ENCODE measurements around the gene NR5A1.

NR5A1 gene

DNA sequence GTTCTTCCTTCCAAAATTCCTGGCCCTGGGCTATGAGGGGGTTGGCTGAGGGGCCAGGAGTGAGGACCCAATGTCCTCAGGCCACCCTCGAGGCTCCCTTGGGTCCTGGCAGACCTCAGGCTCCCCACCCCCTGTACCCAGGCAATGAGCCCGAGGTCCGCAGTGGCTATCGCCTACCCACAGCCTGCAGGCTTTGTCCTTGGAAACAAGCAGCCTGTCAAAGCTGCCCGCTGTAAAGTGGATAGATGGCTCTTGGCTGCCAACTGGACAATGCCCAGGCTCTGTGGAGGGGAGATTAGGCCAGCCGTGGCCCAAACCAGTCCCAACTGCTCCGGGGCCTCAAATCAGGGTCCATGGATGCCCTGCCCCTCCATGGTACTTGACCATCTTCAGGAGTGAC, 59.2 kb downstream of the NR5A1 start:
- no peaks in the 10 kb centered on the region for H3F3A ChIP-seq (ENCODE audit: control insufficient read depth, insufficient read depth)
- no peaks in the 10 kb centered on the region for H3K79me2 ChIP-seq (ENCODE audit: control insufficient read depth, low read length)
- no peak for TF ChIP-seq EZH2phosphoT487 (IDR thresholded peaks at IDR 0.05; ENCODE audit: borderline replicate concordance, low read length)
- TF ChIP-seq, protein P1, sequence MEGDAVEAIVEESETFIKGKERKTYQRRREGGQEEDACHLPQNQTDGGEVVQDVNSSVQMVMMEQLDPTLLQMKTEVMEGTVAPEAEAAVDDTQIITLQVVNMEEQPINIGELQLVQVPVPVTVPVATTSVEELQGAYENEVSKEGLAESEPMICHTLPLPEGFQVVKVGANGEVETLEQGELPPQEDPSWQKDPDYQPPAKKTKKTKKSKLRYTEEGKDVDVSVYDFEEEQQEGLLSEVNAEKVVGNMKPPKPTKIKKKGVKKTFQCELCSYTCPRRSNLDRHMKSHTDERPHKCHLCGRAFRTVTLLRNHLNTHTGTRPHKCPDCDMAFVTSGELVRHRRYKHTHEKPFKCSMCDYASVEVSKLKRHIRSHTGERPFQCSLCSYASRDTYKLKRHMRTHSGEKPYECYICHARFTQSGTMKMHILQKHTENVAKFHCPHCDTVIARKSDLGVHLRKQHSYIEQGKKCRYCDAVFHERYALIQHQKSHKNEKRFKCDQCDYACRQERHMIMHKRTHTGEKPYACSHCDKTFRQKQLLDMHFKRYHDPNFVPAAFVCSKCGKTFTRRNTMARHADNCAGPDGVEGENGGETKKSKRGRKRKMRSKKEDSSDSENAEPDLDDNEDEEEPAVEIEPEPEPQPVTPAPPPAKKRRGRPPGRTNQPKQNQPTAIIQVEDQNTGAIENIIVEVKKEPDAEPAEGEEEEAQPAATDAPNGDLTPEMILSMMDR (IDR thresholded peaks at IDR 0.05; ENCODE audit: low read depth, low read length, poor library complexity, severe bottlenecking): no peak
- H3K4me1 ChIP-seq (ENCODE audit: control insufficient read depth, low read length): no peaks in the 10 kb centered on the region
- no peak overlapping the region for H3K4me3 ChIP-seq (ENCODE audit: low read length)
- H3K4me2 ChIP-seq (ENCODE audit: low read length): no peak overlapping the region
- no peaks in the 10 kb centered on the region for H4K20me1 ChIP-seq (ENCODE audit: control insufficient read depth, insufficient read depth, low read depth, low read length)
- H3K36me3 ChIP-seq (ENCODE audit: control insufficient read depth, low read length): no peaks in the 10 kb centered on the region
- no peaks in the 10 kb centered on the region for H3K9me2 ChIP-seq (replicated peaks; ENCODE audit: control insufficient read depth, low read length)
- H3K9me3 ChIP-seq (ENCODE audit: control insufficient read depth, insufficient read depth, low read length): no peaks in the 10 kb centered on the region
- H3K27ac ChIP-seq (ENCODE audit: low read depth, low read length): no peak overlapping the region
- H3K27me3 ChIP-seq (ENCODE audit: control insufficient read depth, low read length): no peaks in the 10 kb centered on the region

GRCh38 chr9:124447297-124447661, 59.9 kb downstream of the NR5A1 start:
- no peaks in the 10 kb centered on the region for H3F3A ChIP-seq (ENCODE audit: control insufficient read depth, insufficient read depth)
- H3K9me3 ChIP-seq (ENCODE audit: control insufficient read depth, insufficient read depth, low read length): no peaks in the 10 kb centered on the region
- no peaks in the 10 kb centered on the region for H3K27me3 ChIP-seq (ENCODE audit: control insufficient read depth, low read length)
- no peaks in the 10 kb centered on the region for H3K4me1 ChIP-seq (ENCODE audit: control insufficient read depth, low read length)
- H3K4me3 ChIP-seq (ENCODE audit: low read length): no peak overlapping the region
- no peaks in the 10 kb centered on the region for H3K79me2 ChIP-seq (ENCODE audit: control insufficient read depth, low read length)
- TF ChIP-seq EZH2phosphoT487 (IDR thresholded peaks at IDR 0.05; ENCODE audit: borderline replicate concordance, low read length): no peak
- TF ChIP-seq, protein P1 (IDR thresholded peaks at IDR 0.05; ENCODE audit: low read depth, low read length, poor library complexity, severe bottlenecking): peak; percentile 33
- H3K4me2 ChIP-seq (ENCODE audit: low read length): no peak overlapping the region
- no peaks in the 10 kb centered on the region for H3K9me2 ChIP-seq (replicated peaks; ENCODE audit: control insufficient read depth, low read length)
- H3K36me3 ChIP-seq (ENCODE audit: control insufficient read depth, low read length): no peaks in the 10 kb centered on the region
- no peaks in the 10 kb centered on the region for H4K20me1 ChIP-seq (ENCODE audit: control insufficient read depth, insufficient read depth, low read depth, low read length)
- H3K27ac ChIP-seq (ENCODE audit: low read depth, low read length): no peak overlapping the region

DNA sequence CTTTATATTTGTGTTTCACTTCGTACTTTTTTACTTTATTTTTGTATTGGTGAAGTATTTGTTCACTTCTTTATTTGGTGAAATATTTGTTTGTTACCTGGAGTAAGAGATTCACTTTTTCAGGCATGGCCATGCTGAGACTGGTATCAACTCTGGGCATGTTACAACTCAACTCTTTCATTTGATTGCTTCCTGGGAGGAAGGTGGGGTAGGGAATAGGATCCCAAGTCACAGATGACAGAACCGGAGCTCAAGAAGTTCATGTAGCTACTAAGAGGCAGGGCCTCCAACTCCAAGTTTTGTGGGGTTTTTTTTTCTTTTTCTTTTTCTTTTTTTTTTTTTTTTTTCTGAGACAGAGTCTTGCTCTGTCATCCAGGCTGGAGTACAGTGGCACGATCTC, 63.0 kb downstream of the NR5A1 start:
- no peaks in the 10 kb centered on the region for H4K20me1 ChIP-seq (ENCODE audit: control insufficient read depth, insufficient read depth, low read depth, low read length)
- TF ChIP-seq, protein P1 (IDR thresholded peaks at IDR 0.05; ENCODE audit: low read depth, low read length, poor library complexity, severe bottlenecking): no peak
- H3K4me3 ChIP-seq (ENCODE audit: low read length): no peak overlapping the region
- H3K36me3 ChIP-seq (ENCODE audit: control insufficient read depth, low read length): no peaks in the 10 kb centered on the region
- H3K79me2 ChIP-seq (ENCODE audit: control insufficient read depth, low read length): no peaks in the 10 kb centered on the region
- no peaks in the 10 kb centered on the region for H3K27me3 ChIP-seq (ENCODE audit: control insufficient read depth, low read length)
- no peaks in the 10 kb centered on the region for H3K9me3 ChIP-seq (ENCODE audit: control insufficient read depth, insufficient read depth, low read length)
- H3K4me1 ChIP-seq (ENCODE audit: control insufficient read depth, low read length): no peaks in the 10 kb centered on the region
- H3K9me2 ChIP-seq (replicated peaks; ENCODE audit: control insufficient read depth, low read length): no peaks in the 10 kb centered on the region
- no peaks in the 10 kb centered on the region for H3F3A ChIP-seq (ENCODE audit: control insufficient read depth, insufficient read depth)
- no peak overlapping the region for H3K27ac ChIP-seq (ENCODE audit: low read depth, low read length)
- no peak overlapping the region for H3K4me2 ChIP-seq (ENCODE audit: low read length)

DNA sequence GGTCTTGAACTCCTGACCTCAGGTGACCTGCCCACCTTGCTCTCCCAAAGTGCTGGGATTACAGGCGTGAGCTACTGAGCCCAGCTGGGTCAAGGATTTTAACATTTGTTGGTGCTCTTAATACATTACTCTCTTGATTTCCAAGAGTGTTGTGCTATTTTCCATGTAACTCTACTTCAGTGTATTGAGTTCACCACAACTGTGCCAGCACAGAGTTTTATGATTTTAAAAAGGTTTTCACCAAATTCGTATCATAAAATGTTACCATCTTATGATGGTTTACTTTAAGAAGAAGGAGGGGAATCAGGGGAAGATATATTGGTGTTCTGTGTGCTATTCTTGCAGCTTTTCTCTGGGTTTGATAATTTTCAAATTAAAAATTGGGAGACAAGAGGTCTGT, 63.6 kb downstream of the NR5A1 start:
- no peak overlapping the region for H3K4me2 ChIP-seq (ENCODE audit: low read length)
- H3K4me3 ChIP-seq (ENCODE audit: low read length): no peak overlapping the region
- H3K27ac ChIP-seq (ENCODE audit: low read depth, low read length): no peak overlapping the region
- H3K4me1 ChIP-seq (ENCODE audit: control insufficient read depth, low read length): no peaks in the 10 kb centered on the region
- H3F3A ChIP-seq (ENCODE audit: control insufficient read depth, insufficient read depth): no peaks in the 10 kb centered on the region
- no peaks in the 10 kb centered on the region for H3K9me2 ChIP-seq (replicated peaks; ENCODE audit: control insufficient read depth, low read length)
- no peaks in the 10 kb centered on the region for H3K27me3 ChIP-seq (ENCODE audit: control insufficient read depth, low read length)
- no peaks in the 10 kb centered on the region for H3K9me3 ChIP-seq (ENCODE audit: control insufficient read depth, insufficient read depth, low read length)
- no peaks in the 10 kb centered on the region for H4K20me1 ChIP-seq (ENCODE audit: control insufficient read depth, insufficient read depth, low read depth, low read length)
- no peaks in the 10 kb centered on the region for H3K79me2 ChIP-seq (ENCODE audit: control insufficient read depth, low read length)
- H3K36me3 ChIP-seq (ENCODE audit: control insufficient read depth, low read length): no peaks in the 10 kb centered on the region
- TF ChIP-seq, protein P1 (IDR thresholded peaks at IDR 0.05; ENCODE audit: low read depth, low read length, poor library complexity, severe bottlenecking): no peak
- TF ChIP-seq EZH2phosphoT487 (IDR thresholded peaks at IDR 0.05; ENCODE audit: borderline replicate concordance, low read length): no peak

Measured in DOHH2 (cell line).